ENCODE results near the gene PPIE.

DNA sequence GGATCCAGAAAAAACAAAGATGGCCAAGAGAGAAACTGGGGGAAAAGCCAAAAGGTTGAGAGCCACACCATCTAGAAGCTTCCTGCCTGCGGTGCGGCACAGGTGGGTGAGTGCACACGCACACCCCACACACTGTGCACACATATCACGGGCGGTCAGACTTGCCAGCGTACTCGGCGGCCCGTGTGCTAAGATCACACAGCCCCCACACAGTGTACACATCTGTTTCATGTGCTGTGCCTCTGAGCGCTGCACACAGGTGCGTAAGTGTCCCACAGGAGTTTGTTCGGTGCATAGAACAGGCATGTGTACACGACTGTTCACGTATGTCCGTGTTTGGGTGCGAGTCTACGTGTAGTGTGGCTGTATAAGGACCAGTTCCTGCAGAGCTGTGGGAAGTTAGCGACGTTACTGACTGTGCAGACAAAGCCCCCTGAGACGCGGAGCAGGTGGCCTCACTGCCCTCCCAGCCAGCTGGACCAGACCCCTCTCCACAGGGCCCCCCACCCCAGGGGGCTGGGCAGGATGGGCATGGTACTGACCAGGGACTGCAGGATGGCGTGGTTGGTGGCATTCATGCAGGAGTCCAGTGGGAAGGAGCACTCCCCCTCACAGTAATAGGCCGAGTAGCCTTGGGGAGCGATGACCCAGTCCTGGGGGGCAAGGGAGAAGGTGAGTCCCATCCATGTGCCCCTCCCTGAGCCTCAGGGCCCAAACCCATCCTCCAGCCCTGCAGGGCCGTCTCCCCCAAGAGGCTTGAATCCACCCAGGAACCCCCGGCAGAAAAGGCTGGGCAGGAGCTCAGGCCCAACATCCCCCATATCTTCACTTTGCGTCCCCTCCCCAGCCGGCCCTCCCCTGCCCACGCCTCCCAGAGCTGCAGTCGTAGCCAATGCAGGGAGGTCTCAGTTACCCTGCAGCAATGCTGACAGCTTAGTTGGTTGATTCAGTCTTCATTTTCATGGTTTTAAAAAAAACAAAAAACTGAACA is 24.2 kb downstream of the PPIE start:
- TF ChIP-seq GABPA (IDR thresholded peaks at IDR 0.05; ENCODE audit: low read depth) (no peak), POLR2AphosphoS5 (IDR thresholded peaks at IDR 0.05; ENCODE audit: low read depth, low read length) (no peak), EP300 (IDR thresholded peaks at IDR 0.05; ENCODE audit: borderline replicate concordance in 1 of 2, low read depth in 1 of 2, low read length in 1 of 2) (no peak), NRF1 (IDR thresholded peaks at IDR 0.05; ENCODE audit: low read depth, low read length) (no peak), SMC3 (IDR thresholded peaks at IDR 0.05; ENCODE audit: low read depth, low read length) (no peak), ELF1 (IDR thresholded peaks at IDR 0.05) (no peak), GATA2 (CRISPR knock-in tag; IDR thresholded peaks at IDR 0.05) (no peak), RAD21 (IDR thresholded peaks at IDR 0.05; ENCODE audit: low read length) (no peak)
- TF ChIP-seq, protein P1, sequence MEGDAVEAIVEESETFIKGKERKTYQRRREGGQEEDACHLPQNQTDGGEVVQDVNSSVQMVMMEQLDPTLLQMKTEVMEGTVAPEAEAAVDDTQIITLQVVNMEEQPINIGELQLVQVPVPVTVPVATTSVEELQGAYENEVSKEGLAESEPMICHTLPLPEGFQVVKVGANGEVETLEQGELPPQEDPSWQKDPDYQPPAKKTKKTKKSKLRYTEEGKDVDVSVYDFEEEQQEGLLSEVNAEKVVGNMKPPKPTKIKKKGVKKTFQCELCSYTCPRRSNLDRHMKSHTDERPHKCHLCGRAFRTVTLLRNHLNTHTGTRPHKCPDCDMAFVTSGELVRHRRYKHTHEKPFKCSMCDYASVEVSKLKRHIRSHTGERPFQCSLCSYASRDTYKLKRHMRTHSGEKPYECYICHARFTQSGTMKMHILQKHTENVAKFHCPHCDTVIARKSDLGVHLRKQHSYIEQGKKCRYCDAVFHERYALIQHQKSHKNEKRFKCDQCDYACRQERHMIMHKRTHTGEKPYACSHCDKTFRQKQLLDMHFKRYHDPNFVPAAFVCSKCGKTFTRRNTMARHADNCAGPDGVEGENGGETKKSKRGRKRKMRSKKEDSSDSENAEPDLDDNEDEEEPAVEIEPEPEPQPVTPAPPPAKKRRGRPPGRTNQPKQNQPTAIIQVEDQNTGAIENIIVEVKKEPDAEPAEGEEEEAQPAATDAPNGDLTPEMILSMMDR (IDR thresholded peaks at IDR 0.05) = no peak
- TF ChIP-seq, protein P2, sequence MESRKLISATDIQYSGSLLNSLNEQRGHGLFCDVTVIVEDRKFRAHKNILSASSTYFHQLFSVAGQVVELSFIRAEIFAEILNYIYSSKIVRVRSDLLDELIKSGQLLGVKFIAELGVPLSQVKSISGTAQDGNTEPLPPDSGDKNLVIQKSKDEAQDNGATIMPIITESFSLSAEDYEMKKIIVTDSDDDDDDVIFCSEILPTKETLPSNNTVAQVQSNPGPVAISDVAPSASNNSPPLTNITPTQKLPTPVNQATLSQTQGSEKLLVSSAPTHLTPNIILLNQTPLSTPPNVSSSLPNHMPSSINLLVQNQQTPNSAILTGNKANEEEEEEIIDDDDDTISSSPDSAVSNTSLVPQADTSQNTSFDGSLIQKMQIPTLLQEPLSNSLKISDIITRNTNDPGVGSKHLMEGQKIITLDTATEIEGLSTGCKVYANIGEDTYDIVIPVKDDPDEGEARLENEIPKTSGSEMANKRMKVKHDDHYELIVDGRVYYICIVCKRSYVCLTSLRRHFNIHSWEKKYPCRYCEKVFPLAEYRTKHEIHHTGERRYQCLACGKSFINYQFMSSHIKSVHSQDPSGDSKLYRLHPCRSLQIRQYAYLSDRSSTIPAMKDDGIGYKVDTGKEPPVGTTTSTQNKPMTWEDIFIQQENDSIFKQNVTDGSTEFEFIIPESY (IDR thresholded peaks at IDR 0.05; ENCODE audit: borderline replicate concordance, low read depth) = no peak
- TF ChIP-seq, protein P3, sequence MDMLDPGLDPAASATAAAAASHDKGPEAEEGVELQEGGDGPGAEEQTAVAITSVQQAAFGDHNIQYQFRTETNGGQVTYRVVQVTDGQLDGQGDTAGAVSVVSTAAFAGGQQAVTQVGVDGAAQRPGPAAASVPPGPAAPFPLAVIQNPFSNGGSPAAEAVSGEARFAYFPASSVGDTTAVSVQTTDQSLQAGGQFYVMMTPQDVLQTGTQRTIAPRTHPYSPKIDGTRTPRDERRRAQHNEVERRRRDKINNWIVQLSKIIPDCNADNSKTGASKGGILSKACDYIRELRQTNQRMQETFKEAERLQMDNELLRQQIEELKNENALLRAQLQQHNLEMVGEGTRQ (IDR thresholded peaks at IDR 0.05; ENCODE audit: borderline replicate concordance, low read depth, low read length) = no peak
- TF ChIP-seq, protein P4, sequence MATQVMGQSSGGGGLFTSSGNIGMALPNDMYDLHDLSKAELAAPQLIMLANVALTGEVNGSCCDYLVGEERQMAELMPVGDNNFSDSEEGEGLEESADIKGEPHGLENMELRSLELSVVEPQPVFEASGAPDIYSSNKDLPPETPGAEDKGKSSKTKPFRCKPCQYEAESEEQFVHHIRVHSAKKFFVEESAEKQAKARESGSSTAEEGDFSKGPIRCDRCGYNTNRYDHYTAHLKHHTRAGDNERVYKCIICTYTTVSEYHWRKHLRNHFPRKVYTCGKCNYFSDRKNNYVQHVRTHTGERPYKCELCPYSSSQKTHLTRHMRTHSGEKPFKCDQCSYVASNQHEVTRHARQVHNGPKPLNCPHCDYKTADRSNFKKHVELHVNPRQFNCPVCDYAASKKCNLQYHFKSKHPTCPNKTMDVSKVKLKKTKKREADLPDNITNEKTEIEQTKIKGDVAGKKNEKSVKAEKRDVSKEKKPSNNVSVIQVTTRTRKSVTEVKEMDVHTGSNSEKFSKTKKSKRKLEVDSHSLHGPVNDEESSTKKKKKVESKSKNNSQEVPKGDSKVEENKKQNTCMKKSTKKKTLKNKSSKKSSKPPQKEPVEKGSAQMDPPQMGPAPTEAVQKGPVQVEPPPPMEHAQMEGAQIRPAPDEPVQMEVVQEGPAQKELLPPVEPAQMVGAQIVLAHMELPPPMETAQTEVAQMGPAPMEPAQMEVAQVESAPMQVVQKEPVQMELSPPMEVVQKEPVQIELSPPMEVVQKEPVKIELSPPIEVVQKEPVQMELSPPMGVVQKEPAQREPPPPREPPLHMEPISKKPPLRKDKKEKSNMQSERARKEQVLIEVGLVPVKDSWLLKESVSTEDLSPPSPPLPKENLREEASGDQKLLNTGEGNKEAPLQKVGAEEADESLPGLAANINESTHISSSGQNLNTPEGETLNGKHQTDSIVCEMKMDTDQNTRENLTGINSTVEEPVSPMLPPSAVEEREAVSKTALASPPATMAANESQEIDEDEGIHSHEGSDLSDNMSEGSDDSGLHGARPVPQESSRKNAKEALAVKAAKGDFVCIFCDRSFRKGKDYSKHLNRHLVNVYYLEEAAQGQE (IDR thresholded peaks at IDR 0.05; ENCODE audit: low read depth, low read length) = no peak

Measured in SK-N-SH (cell line).